NCI-H1105 treated with DMSO at 0.1 percent for 48 hours (cell line): Measurements from ENCODE around the gene KANTR.

Experiments used
- DNase-seq: peaks from one replicate; lab custom pipeline; 2025; lab: John Stamatoyannopoulos, UW

The KANTR gene

GRCh38 chrX:53093748-53094581 is at the start of gene KANTR:
TSS of gene KANTR (plus strand) at chrX:53094142. CDS start at chrX:53124273, 30,131 bp downstream.
- peak; percentile 94 for DNase-seq

GRCh38 chrX:53044995-53045394 is 48.9 kb upstream of the KANTR start:
- DNase-seq: peak; percentile 10

GRCh38 chrX:53047228-53047627 is 46.7 kb upstream of the KANTR start:
- no peak for DNase-seq

GRCh38 chrX:53048169-53049126 is 45.5 kb upstream of the KANTR start, which contains the start of gene GPR173:
TSS of gene GPR173 (plus strand) at chrX:53048789. CDS start at chrX:53076622, 27,833 bp downstream.
- DNase-seq: peak; percentile 67

- no peak for DNase-seq
Observed at GRCh38 chrX:53049127-53049517, 44.8 kb upstream of the KANTR start.

GRCh38 chrX:53050841-53051240 is 43.1 kb upstream of the KANTR start:
- no peak for DNase-seq

GRCh38 chrX:53055244-53055849 is 38.6 kb upstream of the KANTR start:
- no peak for DNase-seq

GRCh38 chrX:53056292-53056691 is 37.6 kb upstream of the KANTR start:
- DNase-seq: no peak

- no peak for DNase-seq
Observed at GRCh38 chrX:53065104-53065503, 28.8 kb upstream of the KANTR start.

GRCh38 chrX:53071064-53071463 is 22.9 kb upstream of the KANTR start:
- no peak for DNase-seq

- peak; percentile 78 for DNase-seq
Observed at GRCh38 chrX:53071604-53072417, 22.1 kb upstream of the KANTR start.

- no peak for DNase-seq
Observed at GRCh38 chrX:53072418-53073114, 21.4 kb upstream of the KANTR start.

GRCh38 chrX:53073115-53073586 is 20.8 kb upstream of the KANTR start:
- DNase-seq: peak; percentile 35

GRCh38 chrX:53075011-53075410 is 18.9 kb upstream of the KANTR start:
- DNase-seq: no peak

- no peak for DNase-seq
Observed at GRCh38 chrX:53076671-53077070, 17.3 kb upstream of the KANTR start.

- no peak for DNase-seq
Observed at GRCh38 chrX:53077207-53078197, 16.4 kb upstream of the KANTR start.

GRCh38 chrX:53078943-53079342 is 15.0 kb upstream of the KANTR start:
- DNase-seq: no peak

GRCh38 chrX:53080628-53081580 is 13.0 kb upstream of the KANTR start:
- no peak for DNase-seq
